H9 (cell line): ENCODE data around the gene DAZAP1. TPM values are rescaled to one million over a fixed set of nuclear protein-coding genes. Genes with fewer than 3 reads are reported as not detected.

Experiments
- DNase-seq: peaks from one replicate; pipeline ENCODE4 v3.0.0-alpha.2; 2017
- H2AFZ ChIP-seq: one replicate; pipeline ENCODE4 v1.6.1; 2013; ENCODE audit warnings: mild to moderate bottlenecking, low read length, control low read depth, moderate library complexity
- H2AK5ac ChIP-seq: 2 replicates; pipeline ENCODE4 v1.6.1; 2013; ENCODE audit warnings: low read length, control low read depth, mixed read lengths; ENCODE audit not compliant: insufficient read length
- H2BK120ac ChIP-seq: one replicate; pipeline ENCODE4 v1.6.1; 2013; ENCODE audit warnings: low read depth, mild to moderate bottlenecking, low read length, control low read depth, inconsistent platforms; ENCODE audit not compliant: poor library complexity, severe bottlenecking
- H2BK12ac ChIP-seq: 2 replicates; pipeline ENCODE4 v1.6.1; 2013; ENCODE audit warnings: low read length, control low read depth, mixed read lengths, low read depth; ENCODE audit not compliant: insufficient read length
- H2BK15ac ChIP-seq: 2 replicates; pipeline ENCODE4 v1.6.1; 2013; ENCODE audit warnings: low read depth, low read length, control low read depth
- H2BK20ac ChIP-seq: one replicate; pipeline ENCODE4 v1.6.1; 2013; ENCODE audit warnings: low read depth, mild to moderate bottlenecking, low read length, control low read depth, inconsistent platforms; ENCODE audit not compliant: poor library complexity, severe bottlenecking
- H2BK5ac ChIP-seq: 2 replicates; pipeline ENCODE4 v1.6.1; 2013; ENCODE audit warnings: low read length, control low read depth, mixed read lengths; ENCODE audit not compliant: insufficient read length
- H3K14ac ChIP-seq: 2 replicates; pipeline ENCODE4 v1.6.1; 2013; ENCODE audit warnings: low read length, control low read depth; ENCODE audit not compliant: insufficient read depth
- H3K18ac ChIP-seq: 2 replicates; pipeline ENCODE4 v1.6.1; 2013; ENCODE audit warnings: low read depth, mild to moderate bottlenecking, mixed read lengths, low read length, control low read depth; ENCODE audit not compliant: insufficient read length
- H3K23ac ChIP-seq: 2 replicates; pipeline ENCODE4 v1.6.1; 2013; ENCODE audit warnings: low read length, control low read depth, mixed read lengths, low read depth; ENCODE audit not compliant: insufficient read length
- H3K23me2 ChIP-seq: 2 replicates; pipeline ENCODE4 v1.6.1; 2013; ENCODE audit warnings: low read depth, mild to moderate bottlenecking, mixed read lengths, low read length, control low read depth; ENCODE audit not compliant: insufficient read length, poor library complexity, severe bottlenecking
- H3K27ac ChIP-seq: 2 replicates; pipeline ENCODE4 v1.5.1; 2013; ENCODE audit warnings: low read length, control low read depth, mixed read lengths, low read depth; ENCODE audit not compliant: insufficient read length
- H3K27me3 ChIP-seq: 2 replicates; pipeline ENCODE4 v1.6.1; 2013; ENCODE audit warnings: low read length, control low read depth, inconsistent platforms; ENCODE audit not compliant: insufficient read depth
- H3K4ac ChIP-seq: 2 replicates; pipeline ENCODE4 v1.6.1; 2013; ENCODE audit warnings: low read depth, mild to moderate bottlenecking, control low read depth, inconsistent platforms, low read length, moderate library complexity
- H3K4me1 ChIP-seq: 2 replicates; pipeline ENCODE4 v1.6.1; 2013; ENCODE audit warnings: low read length, control low read depth, inconsistent platforms; ENCODE audit not compliant: insufficient read depth
- H3K4me2 ChIP-seq: 2 replicates; pipeline ENCODE4 v1.6.1; 2013; ENCODE audit warnings: low read length, control low read depth, mixed read lengths; ENCODE audit not compliant: insufficient read length, insufficient read depth
- H3K56ac ChIP-seq: 2 replicates; pipeline ENCODE4 v1.6.1; 2013; ENCODE audit warnings: low read depth, mild to moderate bottlenecking, mixed read lengths, low read length, control low read depth; ENCODE audit not compliant: insufficient read length
- H3K79me1 ChIP-seq: 2 replicates; pipeline ENCODE4 v1.6.1; 2013; ENCODE audit warnings: low read depth, mild to moderate bottlenecking, moderate library complexity, low read length, control low read depth, inconsistent platforms; ENCODE audit not compliant: insufficient read depth, poor library complexity, severe bottlenecking
- H3K79me2 ChIP-seq: 2 replicates; pipeline ENCODE4 v1.6.1; 2013; ENCODE audit warnings: low read length, control low read depth, inconsistent platforms; ENCODE audit not compliant: insufficient read depth
- H3K9ac ChIP-seq: 2 replicates; pipeline ENCODE4 v1.6.1; 2013; ENCODE audit warnings: low read length, control low read depth, mixed read lengths; ENCODE audit not compliant: insufficient read length; ENCODE audit errors: extremely low read depth
- H3K9me3 ChIP-seq: one replicate; pipeline ENCODE4 v1.6.1; 2013; ENCODE audit warnings: low read depth, low read length, inconsistent platforms; ENCODE audit not compliant: control insufficient read depth
- H3T11ph ChIP-seq: one replicate; pipeline ENCODE4 v1.6.1; 2013; ENCODE audit warnings: mild to moderate bottlenecking, low read length, control low read depth, inconsistent platforms
- H4K20me1 ChIP-seq: one replicate; pipeline ENCODE4 v1.6.1; 2013; ENCODE audit not compliant: control insufficient read depth, insufficient read length, insufficient read depth
- H4K5ac ChIP-seq: 2 replicates; pipeline ENCODE4 v1.6.1; 2013; ENCODE audit warnings: low read depth, mild to moderate bottlenecking, mixed read lengths, low read length, control low read depth; ENCODE audit not compliant: insufficient read length
- H4K8ac ChIP-seq: replicated peaks from 2 replicates; pipeline ENCODE4 v1.6.1; 2013; ENCODE audit warnings: low read length, control low read depth, mixed read lengths, low read depth; ENCODE audit not compliant: insufficient read length
- H4K91ac ChIP-seq: 2 replicates; pipeline ENCODE4 v1.6.1; 2013; ENCODE audit warnings: low read depth, mild to moderate bottlenecking, moderate library complexity, mixed read lengths, low read length, control low read depth; ENCODE audit not compliant: insufficient read length
- H3K27ac Mint-ChIP-seq, 3 experiments: 2 replicates in 2 of 3; 3 replicates in 1 of 3; pipeline ENCODE4 v1.8.0; 2020 to 2021; ENCODE audit warnings: mixed read lengths in 3 of 3, mild to moderate bottlenecking in 1 of 3, moderate library complexity in 1 of 3
- H3K27me3 Mint-ChIP-seq: 2 replicates; pipeline ENCODE4 v1.8.0; 2021; ENCODE audit warnings: low read depth, mild to moderate bottlenecking, moderate library complexity, mixed read lengths
- H3K36me3 Mint-ChIP-seq, 3 experiments: 2 replicates in 2 of 3; 3 replicates in 1 of 3; pipeline ENCODE4 v1.8.0; 2020 to 2021; ENCODE audit warnings: low read depth in 3 of 3, mixed read lengths in 3 of 3; ENCODE audit not compliant: insufficient read depth in 1 of 3
- H3K4me1 Mint-ChIP-seq, 2 experiments: 2 replicates each; pipeline ENCODE4 v1.8.0; 2020; ENCODE audit warnings: mixed read lengths in 2 of 2
- H3K4me3 Mint-ChIP-seq, 2 experiments: 2 replicates in 1 of 2; 3 replicates in 1 of 2; pipeline ENCODE4 v1.8.0; 2020 to 2021; ENCODE audit warnings: mild to moderate bottlenecking in 2 of 2, mixed read lengths in 2 of 2, moderate library complexity in 1 of 2
- H3K9me3 Mint-ChIP-seq, 2 experiments: 2 replicates in 1 of 2; 3 replicates in 1 of 2; pipeline ENCODE4 v1.8.0; 2020; ENCODE audit warnings: mild to moderate bottlenecking in 2 of 2, mixed read lengths in 2 of 2, moderate library complexity in 1 of 2
- WGBS: extraction: QIAGEN DNeasy Blood & Tissue Kit; methylation state at CpG from one replicate; pipeline ENCODE4 v1.1.7; 2013; ENCODE audit warnings: missing lambda C conversion rate, low lambda C conversion rate, mixed read lengths; ENCODE audit not compliant: insufficient read length; ENCODE audit errors: extremely low coverage; 5-methylcytosine and 5-hydroxymethylcytosine counted together
- total RNA-seq: library from RNA; stranded (reverse); gene quantifications from 2 replicates; pipeline ENCODE4 v1.2.1, GENCODE V29; 2021
- TF ChIP-seq, protein P1 (sequence below): fragments of 200-600 bp; sonication (generic); conservative IDR thresholded peaks from 3 replicates; pipeline ENCODE4 v1.8.0; 2021; ENCODE audit warnings: antibody characterized with exemption, mild to moderate bottlenecking

The DAZAP1 gene
- total RNA-seq, 1 experiment from 2014 or later: 265 TPM

DNA sequence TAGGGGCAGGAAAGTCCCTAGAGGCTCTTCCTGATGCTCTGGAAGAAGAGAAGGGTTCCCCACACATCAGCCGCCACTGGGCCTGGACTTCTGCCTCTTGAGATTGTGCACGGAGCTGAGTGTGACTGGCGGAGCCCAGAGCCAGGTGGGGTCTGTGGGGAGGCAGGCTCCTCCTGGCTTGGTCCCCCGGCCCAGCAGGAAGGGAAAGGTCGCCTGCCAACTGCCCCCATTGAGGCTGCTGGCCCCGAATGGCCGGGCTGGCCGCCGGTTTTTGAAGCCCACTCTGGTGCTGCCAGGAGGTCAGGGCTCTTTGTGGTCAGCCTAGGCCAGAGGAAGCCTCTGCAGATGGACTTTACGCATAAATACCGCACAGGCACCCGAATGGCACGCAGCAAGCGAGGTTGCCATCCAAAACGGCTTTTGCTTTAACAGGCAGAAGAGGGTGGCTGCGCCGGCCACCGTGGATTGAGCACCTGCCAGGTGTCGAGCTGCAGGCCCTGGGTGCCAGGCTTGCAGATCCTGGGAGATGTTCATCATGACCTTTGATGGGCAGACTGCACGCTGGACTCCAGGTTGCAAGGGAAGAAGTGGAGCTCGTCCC, 5.0 kb downstream of the DAZAP1 start:
- peaks cover 78% of the 10 kb centered on the region for H3K79me2 ChIP-seq
- no peak overlapping the region for H3K18ac ChIP-seq
- Mint-ChIP-seq H3K9me3 (peaks cover 0 to 2% of the 10 kb centered on the region in 2 experiments; a peak in 1 of 5 replicates), H3K4me1 (peaks cover 57 to 61% of the 10 kb centered on the region in 2 experiments), H3K36me3 (peaks cover 20 to 55% (median 38%) of the 10 kb centered on the region in 3 experiments), H3K27me3 (no peaks in the 10 kb centered on the region), H3K4me3 (no peak overlapping the region; a peak in 1 of 5 replicates), H3K27ac (peak overlapping the region in 2 of 3 experiments; percentile 64 to 70; a peak in 2 of 7 replicates)
- H4K91ac ChIP-seq: no peak overlapping the region
- H3K79me1 ChIP-seq: peaks cover 4% of the 10 kb centered on the region
- H2BK15ac ChIP-seq: no peak overlapping the region
- no peak overlapping the region for H2BK12ac ChIP-seq
- no peak overlapping the region for H3K4ac ChIP-seq
- no peak overlapping the region for H3K23ac ChIP-seq
- no peaks in the 10 kb centered on the region for H3K9me3 ChIP-seq
- H3K14ac ChIP-seq: no peak overlapping the region
- H4K5ac ChIP-seq: no peak overlapping the region
- H2AFZ ChIP-seq: no peak overlapping the region
- TF ChIP-seq, protein P1, sequence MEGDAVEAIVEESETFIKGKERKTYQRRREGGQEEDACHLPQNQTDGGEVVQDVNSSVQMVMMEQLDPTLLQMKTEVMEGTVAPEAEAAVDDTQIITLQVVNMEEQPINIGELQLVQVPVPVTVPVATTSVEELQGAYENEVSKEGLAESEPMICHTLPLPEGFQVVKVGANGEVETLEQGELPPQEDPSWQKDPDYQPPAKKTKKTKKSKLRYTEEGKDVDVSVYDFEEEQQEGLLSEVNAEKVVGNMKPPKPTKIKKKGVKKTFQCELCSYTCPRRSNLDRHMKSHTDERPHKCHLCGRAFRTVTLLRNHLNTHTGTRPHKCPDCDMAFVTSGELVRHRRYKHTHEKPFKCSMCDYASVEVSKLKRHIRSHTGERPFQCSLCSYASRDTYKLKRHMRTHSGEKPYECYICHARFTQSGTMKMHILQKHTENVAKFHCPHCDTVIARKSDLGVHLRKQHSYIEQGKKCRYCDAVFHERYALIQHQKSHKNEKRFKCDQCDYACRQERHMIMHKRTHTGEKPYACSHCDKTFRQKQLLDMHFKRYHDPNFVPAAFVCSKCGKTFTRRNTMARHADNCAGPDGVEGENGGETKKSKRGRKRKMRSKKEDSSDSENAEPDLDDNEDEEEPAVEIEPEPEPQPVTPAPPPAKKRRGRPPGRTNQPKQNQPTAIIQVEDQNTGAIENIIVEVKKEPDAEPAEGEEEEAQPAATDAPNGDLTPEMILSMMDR: no peak
- no peaks in the 10 kb centered on the region for H3K27me3 ChIP-seq
- no peak overlapping the region for H3K56ac ChIP-seq
- WGBS: no CpG with 5 or more reads among the region's 21 CpGs
- H3K9ac ChIP-seq: no peak overlapping the region
- H2BK20ac ChIP-seq: no peak overlapping the region
- no peak for DNase-seq
- H3K4me2 ChIP-seq: no peak overlapping the region
- no peak overlapping the region for H3T11ph ChIP-seq
- H2BK5ac ChIP-seq: no peak overlapping the region
- no peak overlapping the region for H2BK120ac ChIP-seq
- no peaks in the 10 kb centered on the region; the same call in 1 of the 2 replicates for H3K4me1 ChIP-seq
- H2AK5ac ChIP-seq: no peak overlapping the region
- no peaks in the 10 kb centered on the region for H4K20me1 ChIP-seq
- H3K27ac ChIP-seq: no peak overlapping the region
- no peak overlapping the region for H4K8ac ChIP-seq
- H3K23me2 ChIP-seq: peaks cover 6% of the 10 kb centered on the region
